ENCODE data around the gene C16orf89. TPM values are rescaled to one million over a fixed set of nuclear protein-coding genes. Genes with fewer than 3 reads are reported as not detected.
"Not testable (repeated sequence)": the region's sequence is repeated elsewhere in the genome, so short reads cannot be mapped to it uniquely, and the experiment has no call there.

The C16orf89 gene
- total RNA-seq = not detected in 2 replicates
- long read RNA-seq = 0 reads

GRCh38 chr16:5065813-5066212, at the start of gene C16orf89:
Gene C16orf89 (minus strand): TSS chr16:5065956. CDS start chr16:5065908, 48 bp downstream.
- Mint-ChIP-seq H3K27me3 (ENCODE audit: low read depth) (peaks cover 47% of the 10 kb centered on the region), H3K36me3 (ENCODE audit: low read depth) (no peaks in the 10 kb centered on the region)

GRCh38 chr16:5110933-5111332, 45.2 kb upstream of the C16orf89 start:
- H3K27ac Mint-ChIP-seq (ENCODE audit: unreplicated experiment); H3K4me3 Mint-ChIP-seq; H3K36me3 Mint-ChIP-seq (ENCODE audit: low read depth); DNase-seq (ENCODE audit: low read depth, low spot score); H3K9me3 Mint-ChIP-seq; H3K4me1 Mint-ChIP-seq: not testable (repeated sequence)
- H3K27me3 Mint-ChIP-seq (ENCODE audit: low read depth) = peaks cover 19% of the 10 kb centered on the region

More at GRCh38 chr16:5065813-5066212, at the start of gene C16orf89:
- Mint-ChIP-seq H3K4me3 (no peak within 1 kb of the TSS), H3K4me1 (no peaks in the 10 kb centered on the region), H3K9me3 (no peaks in the 10 kb centered on the region), H3K27ac (ENCODE audit: unreplicated experiment) (no peak within 1 kb of the TSS)
- TF ChIP-seq CTCF (conservative IDR thresholded peaks at IDR 0.05) = no peak
- no peak for DNase-seq (ENCODE audit: low read depth, low spot score)

- peaks cover 5% of the 10 kb centered on the region for H3K27me3 Mint-ChIP-seq (ENCODE audit: low read depth)
- TF ChIP-seq CTCF (conservative IDR thresholded peaks at IDR 0.05) = no peak
Measured at GRCh38 chr16:5108505-5109158, 42.9 kb upstream of the C16orf89 start.

GRCh38 chr16:5105039-5105438, 39.3 kb upstream of the C16orf89 start:
- not testable (repeated sequence) for H3K27me3 Mint-ChIP-seq (ENCODE audit: low read depth); H3K4me1 Mint-ChIP-seq; H3K27ac Mint-ChIP-seq (ENCODE audit: unreplicated experiment)

More at GRCh38 chr16:5108505-5109158, 42.9 kb upstream of the C16orf89 start:
- no peak overlapping the region for H3K27ac Mint-ChIP-seq (ENCODE audit: unreplicated experiment)
- no peaks in the 10 kb centered on the region for H3K4me1 Mint-ChIP-seq
- H3K4me3 Mint-ChIP-seq = no peak overlapping the region
- DNase-seq (ENCODE audit: low read depth, low spot score) = no peak
- H3K36me3 Mint-ChIP-seq (ENCODE audit: low read depth) = no peaks in the 10 kb centered on the region
- H3K9me3 Mint-ChIP-seq = no peaks in the 10 kb centered on the region

GRCh38 chr16:5103296-5104032, 37.7 kb upstream of the C16orf89 start:
- H3K27ac Mint-ChIP-seq (ENCODE audit: unreplicated experiment) = peak overlapping the region; percentile 9
- peaks cover 13% of the 10 kb centered on the region for H3K27me3 Mint-ChIP-seq (ENCODE audit: low read depth)
- H3K4me3 Mint-ChIP-seq; DNase-seq (ENCODE audit: low read depth, low spot score); H3K4me1 Mint-ChIP-seq; H3K9me3 Mint-ChIP-seq; H3K36me3 Mint-ChIP-seq (ENCODE audit: low read depth): not testable (repeated sequence)

More at GRCh38 chr16:5105039-5105438, 39.3 kb upstream of the C16orf89 start:
- H3K4me3 Mint-ChIP-seq; H3K9me3 Mint-ChIP-seq; DNase-seq (ENCODE audit: low read depth, low spot score); H3K36me3 Mint-ChIP-seq (ENCODE audit: low read depth): not testable (repeated sequence)

- not testable (repeated sequence) for H3K36me3 Mint-ChIP-seq (ENCODE audit: low read depth); H3K9me3 Mint-ChIP-seq; H3K27ac Mint-ChIP-seq (ENCODE audit: unreplicated experiment); DNase-seq (ENCODE audit: low read depth, low spot score)
- peak overlapping the region; percentile 84 for H3K4me3 Mint-ChIP-seq
- H3K27me3 Mint-ChIP-seq (ENCODE audit: low read depth) = peaks cover 13% of the 10 kb centered on the region
- H3K4me1 Mint-ChIP-seq = peaks cover 13% of the 10 kb centered on the region
Measured at GRCh38 chr16:5099174-5099573, 33.4 kb upstream of the C16orf89 start.

GRCh38 chr16:5098221-5099159, 32.7 kb upstream of the C16orf89 start:
- peaks cover 13% of the 10 kb centered on the region for H3K4me1 Mint-ChIP-seq
- H3K27ac Mint-ChIP-seq (ENCODE audit: unreplicated experiment) = peak overlapping the region; percentile 97
- DNase-seq (ENCODE audit: low read depth, low spot score) = peak; percentile 55
- H3K36me3 Mint-ChIP-seq (ENCODE audit: low read depth); H3K9me3 Mint-ChIP-seq: not testable (repeated sequence)
- peak overlapping the region; percentile 95 for H3K4me3 Mint-ChIP-seq
- peaks cover 13% of the 10 kb centered on the region for H3K27me3 Mint-ChIP-seq (ENCODE audit: low read depth)

- Mint-ChIP-seq H3K4me1 (peaks cover 13% of the 10 kb centered on the region), H3K27ac (ENCODE audit: unreplicated experiment) (peak within 1 kb of the TSS; percentile 97), H3K4me3 (peak within 1 kb of the TSS; percentile 95), H3K27me3 (ENCODE audit: low read depth) (peaks cover 13% of the 10 kb centered on the region)
- H3K36me3 Mint-ChIP-seq (ENCODE audit: low read depth); H3K9me3 Mint-ChIP-seq: not testable (repeated sequence)
- DNase-seq (ENCODE audit: low read depth, low spot score) = peak; percentile 94
Measured at GRCh38 chr16:5097470-5098220, 31.9 kb upstream of the C16orf89 start, which contains the start of gene EEF2KMT. Gene EEF2KMT (minus strand): TSS chr16:5097795. CDS start chr16:5097739, 56 bp downstream.

GRCh38 chr16:5097061-5097469, 31.3 kb upstream of the C16orf89 start:
- H3K27ac Mint-ChIP-seq (ENCODE audit: unreplicated experiment) = peak overlapping the region; percentile 86

GRCh38 chr16:5096437-5097060, 30.8 kb upstream of the C16orf89 start:
- Mint-ChIP-seq H3K4me3 (peak overlapping the region; percentile 94), H3K27me3 (ENCODE audit: low read depth) (peaks cover 13% of the 10 kb centered on the region), H3K4me1 (peaks cover 17% of the 10 kb centered on the region), H3K27ac (ENCODE audit: unreplicated experiment) (peak overlapping the region; percentile 86)
- not testable (repeated sequence) for DNase-seq (ENCODE audit: low read depth, low spot score); H3K36me3 Mint-ChIP-seq (ENCODE audit: low read depth); H3K9me3 Mint-ChIP-seq

More at GRCh38 chr16:5097061-5097469, 31.3 kb upstream of the C16orf89 start:
- H3K9me3 Mint-ChIP-seq; H3K36me3 Mint-ChIP-seq (ENCODE audit: low read depth): not testable (repeated sequence)
- peak overlapping the region; percentile 94 for H3K4me3 Mint-ChIP-seq
- peak; percentile 16 for DNase-seq (ENCODE audit: low read depth, low spot score)
- H3K27me3 Mint-ChIP-seq (ENCODE audit: low read depth) = peaks cover 13% of the 10 kb centered on the region
- H3K4me1 Mint-ChIP-seq = peaks cover 17% of the 10 kb centered on the region
